NCI-H1105 (cell line): ENCODE results near the gene UQCRC2.
"Not testable (repeated sequence)": the region's sequence is repeated elsewhere in the genome, so short reads cannot be mapped to it uniquely, and the experiment has no call there.

Experiments used
- DNase-seq: peaks from one replicate; lab custom pipeline; 2025; lab: John Stamatoyannopoulos, UW

UQCRC2 gene

GRCh38 chr16:22010902-22011301 lies 57.7 kb downstream of the UQCRC2 start:
- no peak for DNase-seq

DNA sequence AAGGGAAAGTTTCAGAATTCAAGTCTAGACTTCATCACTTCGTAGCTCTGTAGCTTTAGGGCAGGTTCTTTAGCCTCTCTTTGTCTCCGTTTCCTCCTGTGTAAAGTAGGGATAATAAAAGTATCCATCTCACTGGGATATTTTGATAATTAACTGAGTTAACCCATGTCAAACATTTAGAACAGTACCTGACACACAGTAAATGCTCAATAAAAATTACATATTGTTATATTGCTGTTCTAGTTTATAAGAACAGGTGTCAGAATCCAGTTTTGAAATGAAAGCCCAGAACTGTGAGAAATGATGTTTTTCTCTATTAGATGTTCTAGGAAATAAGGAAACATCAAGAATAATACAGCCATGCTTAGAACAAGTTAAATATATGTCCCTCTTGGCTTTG lies 59.1 kb downstream of the UQCRC2 start:
- no peak for DNase-seq

DNA sequence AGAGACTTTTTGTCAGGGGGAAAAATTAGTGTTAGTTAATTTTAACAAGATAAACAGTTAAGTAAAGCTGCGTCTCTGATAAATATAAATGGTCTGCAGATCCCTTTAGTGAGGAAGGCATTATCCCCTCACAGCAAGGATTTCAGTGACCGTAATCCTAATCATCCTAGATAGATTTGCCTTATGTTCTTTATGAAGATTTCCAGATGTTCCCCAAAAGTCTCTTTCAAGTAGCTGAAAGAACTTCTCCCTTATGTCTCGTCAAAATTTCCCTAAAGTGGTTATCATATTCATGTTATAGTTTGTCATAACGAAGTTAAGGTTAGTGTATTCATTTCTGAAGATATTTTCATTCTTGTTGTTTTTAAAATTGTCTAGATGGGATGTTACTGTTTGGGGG lies 60.3 kb downstream of the UQCRC2 start:
- no peak for DNase-seq

DNA sequence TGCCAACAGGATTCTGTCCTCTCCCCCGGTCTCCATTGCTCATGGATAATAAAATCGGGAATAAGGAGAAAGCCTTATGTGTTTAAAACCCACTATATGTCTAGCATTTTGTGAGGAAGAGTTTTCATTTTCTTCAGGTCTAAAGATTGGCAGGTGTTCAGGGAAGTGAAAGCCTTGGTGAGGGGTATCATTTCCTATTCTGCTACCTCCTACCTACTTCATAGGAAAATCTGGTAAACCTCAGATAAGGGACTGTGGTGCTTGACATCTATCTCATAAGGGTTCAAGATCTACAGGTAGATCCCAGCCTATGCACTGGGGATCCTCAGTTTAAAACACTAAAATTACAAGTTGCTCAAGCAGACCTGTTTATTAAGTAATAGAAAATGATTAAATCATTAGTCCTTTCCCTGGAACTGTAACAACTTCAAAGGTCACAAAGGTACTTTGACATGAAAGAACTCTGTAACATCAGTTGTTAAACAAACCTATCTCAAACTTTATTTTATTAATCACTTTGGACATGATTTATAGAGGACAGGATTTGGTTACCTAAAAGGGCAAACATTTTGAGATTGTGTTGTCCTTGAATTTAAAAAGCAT lies 61.2 kb downstream of the UQCRC2 start:
- DNase-seq, result no peak

- no peak for DNase-seq
Observed at GRCh38 chr16:22016927-22017326, 63.8 kb downstream of the UQCRC2 start.

DNA sequence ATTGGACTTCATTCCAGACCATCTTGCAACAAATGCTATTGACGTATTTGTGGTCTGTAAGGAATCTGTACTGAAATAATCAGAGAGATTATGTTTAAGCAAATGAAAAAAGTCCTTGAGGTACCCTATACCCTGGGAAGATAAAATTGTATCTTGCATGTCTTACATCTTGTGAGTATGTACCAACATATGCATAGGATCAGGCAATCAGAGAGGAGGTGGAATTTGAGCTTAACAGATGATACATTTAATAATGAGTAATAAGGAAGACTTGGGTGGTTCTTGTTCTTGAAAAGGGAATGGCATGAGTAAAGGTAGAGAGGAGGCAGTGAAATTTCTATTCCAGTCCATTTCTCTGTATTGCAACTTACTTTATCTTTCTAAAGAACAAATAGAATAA lies 65.4 kb downstream of the UQCRC2 start:
- no peak for DNase-seq

DNA sequence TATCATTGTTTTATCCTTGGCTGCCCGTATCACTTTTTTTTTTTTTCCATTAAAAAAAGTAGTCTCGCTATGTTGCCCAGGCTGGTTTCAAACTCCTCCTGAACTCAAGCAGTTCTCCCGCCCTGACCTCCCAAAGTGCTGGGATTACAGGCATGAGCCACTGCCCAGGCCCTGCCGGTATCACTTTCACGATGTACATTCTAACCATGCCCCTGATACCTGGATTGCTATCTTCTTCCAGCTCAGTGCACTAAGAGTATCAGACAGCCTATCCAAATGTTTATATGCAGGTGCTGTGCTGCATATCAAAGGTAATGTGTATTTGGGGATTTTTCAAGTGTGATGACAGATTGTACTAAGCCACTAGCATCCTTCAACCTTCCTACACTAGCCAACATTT lies 69.0 kb downstream of the UQCRC2 start:
- no peak for DNase-seq

- DNase-seq, result no peak
Observed at GRCh38 chr16:22023505-22023904, 70.3 kb downstream of the UQCRC2 start.

DNA sequence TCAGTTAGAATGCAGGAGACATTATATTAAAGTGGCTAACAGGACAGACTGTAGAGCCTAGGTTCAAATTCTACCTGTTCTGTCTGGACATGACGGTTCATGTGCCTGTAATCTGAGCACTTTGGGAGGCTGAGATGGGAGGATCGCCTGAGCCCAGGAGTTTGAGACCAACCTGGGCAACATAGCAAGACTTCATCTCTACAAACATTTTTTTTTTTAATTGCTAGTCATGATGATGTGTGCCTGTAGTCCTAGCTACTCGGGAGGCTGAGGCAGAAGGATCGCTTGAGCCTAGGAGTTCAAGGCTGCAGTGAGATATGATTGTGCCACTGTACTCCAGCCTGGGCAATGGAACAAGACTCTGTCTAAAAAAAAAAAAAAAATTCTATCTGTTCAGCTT lies 71.6 kb downstream of the UQCRC2 start:
- not testable (repeated sequence) for DNase-seq

GRCh38 chr16:22027633-22028032 lies 74.5 kb downstream of the UQCRC2 start:
- no peak for DNase-seq

DNA sequence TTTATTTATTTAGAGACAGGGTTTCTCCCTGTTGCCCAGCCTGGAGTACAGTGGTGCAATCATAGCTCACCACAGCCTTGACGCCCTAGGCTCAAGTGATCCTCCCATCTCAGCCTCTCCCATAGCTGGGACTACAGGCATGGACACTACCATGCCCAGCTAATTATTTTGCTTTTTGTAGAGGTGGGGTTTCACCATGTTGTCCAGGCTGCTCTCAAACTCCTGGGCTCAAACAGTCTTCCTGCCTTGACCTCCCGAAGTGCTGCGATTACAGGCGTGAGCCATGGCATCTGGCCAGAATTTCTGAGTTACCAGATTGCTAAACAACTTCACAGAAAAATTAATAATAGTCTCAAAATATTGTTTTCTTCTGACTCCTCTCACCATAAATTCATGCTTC lies 76.5 kb downstream of the UQCRC2 start:
- DNase-seq, result no peak

DNA sequence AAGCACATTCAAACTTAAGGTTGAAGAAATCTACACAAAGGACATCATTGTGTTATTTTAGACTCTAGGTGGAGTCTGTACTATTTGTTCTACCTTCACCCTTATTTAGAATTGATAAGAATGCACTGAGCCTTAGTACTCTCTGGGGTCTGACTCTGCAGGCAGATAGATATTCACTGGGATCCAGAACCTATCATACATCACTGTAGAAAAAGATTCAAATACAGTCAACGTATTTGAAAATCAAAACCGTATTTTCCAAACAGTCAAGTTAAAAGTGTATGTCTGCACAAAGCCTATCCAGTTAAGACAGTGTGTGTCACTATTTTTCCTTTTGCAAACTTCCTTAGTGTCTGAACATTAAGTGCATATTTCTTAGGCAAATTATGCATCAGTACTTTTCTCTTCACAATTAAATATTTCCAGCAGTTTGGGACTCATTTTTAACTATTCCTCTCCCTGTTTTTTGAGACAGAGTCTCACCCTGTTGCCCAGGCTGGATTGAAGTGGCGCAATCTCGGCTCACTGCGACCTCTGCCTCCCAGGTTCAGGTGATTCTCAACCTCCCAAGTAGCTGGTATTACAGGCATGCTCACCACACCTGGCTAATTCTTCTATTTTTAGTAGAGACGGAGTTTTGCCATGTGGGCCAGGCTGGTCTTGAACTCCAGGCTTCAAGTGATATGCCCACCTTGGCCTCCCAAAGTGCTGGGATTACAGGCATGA lies 77.1 kb downstream of the UQCRC2 start:
- no peak for DNase-seq

GRCh38 chr16:22031483-22032083 lies 78.4 kb downstream of the UQCRC2 start:
- DNase-seq, result no peak
